Fibroblast of mammary gland (primary cell): ENCODE data around the gene CARD14.
"Not testable (repeated sequence)": the region's sequence is repeated elsewhere in the genome, so short reads cannot be mapped to it uniquely, and the experiment has no call there.

Source experiments
- DNase-seq: peaks from one replicate; pipeline ENCODE4 v3.0.0-alpha.2; 2010; ENCODE audit warnings: low read depth
- H3K4me3 ChIP-seq: 2 replicates; pipeline ENCODE4 v1.5.1; 2011; ENCODE audit warnings: low read depth, mild to moderate bottlenecking, low read length, moderate library complexity; ENCODE audit not compliant: control insufficient read depth
- TF ChIP-seq, protein P1 (sequence below): conservative IDR thresholded peaks from 2 replicates; pipeline ENCODE4 v1.5.1; 2011; ENCODE audit warnings: low read depth, low read length, inconsistent platforms; ENCODE audit not compliant: control insufficient read depth, insufficient read depth

Gene CARD14

GRCh38 chr17:80242505-80242904, 72.7 kb downstream of the CARD14 start:
- TF ChIP-seq, protein P1, sequence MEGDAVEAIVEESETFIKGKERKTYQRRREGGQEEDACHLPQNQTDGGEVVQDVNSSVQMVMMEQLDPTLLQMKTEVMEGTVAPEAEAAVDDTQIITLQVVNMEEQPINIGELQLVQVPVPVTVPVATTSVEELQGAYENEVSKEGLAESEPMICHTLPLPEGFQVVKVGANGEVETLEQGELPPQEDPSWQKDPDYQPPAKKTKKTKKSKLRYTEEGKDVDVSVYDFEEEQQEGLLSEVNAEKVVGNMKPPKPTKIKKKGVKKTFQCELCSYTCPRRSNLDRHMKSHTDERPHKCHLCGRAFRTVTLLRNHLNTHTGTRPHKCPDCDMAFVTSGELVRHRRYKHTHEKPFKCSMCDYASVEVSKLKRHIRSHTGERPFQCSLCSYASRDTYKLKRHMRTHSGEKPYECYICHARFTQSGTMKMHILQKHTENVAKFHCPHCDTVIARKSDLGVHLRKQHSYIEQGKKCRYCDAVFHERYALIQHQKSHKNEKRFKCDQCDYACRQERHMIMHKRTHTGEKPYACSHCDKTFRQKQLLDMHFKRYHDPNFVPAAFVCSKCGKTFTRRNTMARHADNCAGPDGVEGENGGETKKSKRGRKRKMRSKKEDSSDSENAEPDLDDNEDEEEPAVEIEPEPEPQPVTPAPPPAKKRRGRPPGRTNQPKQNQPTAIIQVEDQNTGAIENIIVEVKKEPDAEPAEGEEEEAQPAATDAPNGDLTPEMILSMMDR, result no peak

DNA sequence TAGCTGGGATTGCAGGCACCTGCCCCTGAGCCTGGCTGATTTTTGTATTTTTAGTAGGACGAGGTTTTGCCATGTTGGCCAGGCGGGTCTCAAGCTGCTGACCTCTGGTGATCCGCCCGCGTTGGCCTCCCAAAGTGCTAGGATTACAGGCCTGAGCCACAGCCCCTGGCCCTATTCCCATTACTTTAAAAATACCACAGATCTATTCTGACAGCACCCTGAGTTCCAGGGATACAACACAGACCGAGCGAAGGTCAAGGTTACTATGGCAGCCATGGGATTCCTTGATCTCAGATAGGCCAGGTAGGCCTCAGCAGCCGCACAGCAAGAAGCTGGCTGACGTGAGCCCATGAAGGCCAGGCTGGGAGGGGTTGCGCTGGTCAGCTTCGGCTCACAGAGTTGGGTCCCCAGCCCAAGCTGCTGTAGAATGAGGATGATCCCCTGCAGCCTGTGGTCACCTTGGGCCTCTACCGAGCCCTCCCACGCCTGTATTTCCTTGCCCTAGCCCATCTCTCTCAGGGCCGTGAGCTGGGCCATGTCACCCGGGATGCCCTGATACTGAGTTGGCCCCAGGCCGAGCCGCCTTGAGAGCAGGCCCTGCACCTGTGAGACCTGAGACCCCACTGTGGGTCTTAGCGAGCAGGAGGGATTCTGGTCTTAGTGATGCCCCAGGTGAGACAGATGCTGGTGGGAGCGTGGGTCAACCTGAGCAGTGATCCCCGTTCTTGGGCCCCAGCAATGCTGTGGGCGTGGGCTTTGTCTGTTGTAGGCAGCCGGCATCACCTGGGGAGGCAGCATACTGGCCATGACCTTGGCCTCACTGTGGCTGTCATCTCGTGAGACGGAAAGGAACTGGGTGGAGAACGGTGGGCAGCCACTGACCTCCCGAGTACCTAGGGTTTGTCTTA, 74.0 kb downstream of the CARD14 start:
- H3K4me3 ChIP-seq, result no peak overlapping the region
- DNase-seq, result no peak
- TF ChIP-seq, protein P1, result no peak

More at GRCh38 chr17:80242505-80242904, 72.7 kb downstream of the CARD14 start:
- no peak overlapping the region for H3K4me3 ChIP-seq
- DNase-seq, result no peak

DNA sequence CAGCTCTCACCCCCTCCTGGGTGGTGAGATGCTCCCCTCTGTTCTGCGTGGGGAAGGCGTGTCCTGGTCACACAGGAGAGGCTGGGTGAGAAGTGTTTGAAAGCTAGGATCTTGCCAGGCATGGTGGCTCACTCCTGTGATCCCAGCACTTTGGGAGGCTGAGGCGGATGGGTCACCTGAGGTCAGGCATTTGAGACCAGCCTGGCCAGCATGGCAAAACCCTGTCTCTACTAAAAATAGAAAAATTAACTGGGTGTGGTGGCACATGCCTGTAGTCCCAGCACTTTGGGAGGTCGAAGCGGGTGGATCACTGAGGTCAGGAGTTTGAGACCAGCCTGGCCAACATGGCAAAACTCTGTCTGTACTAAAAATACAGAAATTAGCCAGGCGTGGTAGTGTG, 74.6 kb downstream of the CARD14 start:
- H3K4me3 ChIP-seq, DNase-seq: not testable (repeated sequence)

- no peak for DNase-seq
- no peak overlapping the region for H3K4me3 ChIP-seq
- TF ChIP-seq, protein P1, result no peak
These were observed 75.2 kb downstream of the CARD14 start for GRCh38 chr17:80244871-80245509.

DNA sequence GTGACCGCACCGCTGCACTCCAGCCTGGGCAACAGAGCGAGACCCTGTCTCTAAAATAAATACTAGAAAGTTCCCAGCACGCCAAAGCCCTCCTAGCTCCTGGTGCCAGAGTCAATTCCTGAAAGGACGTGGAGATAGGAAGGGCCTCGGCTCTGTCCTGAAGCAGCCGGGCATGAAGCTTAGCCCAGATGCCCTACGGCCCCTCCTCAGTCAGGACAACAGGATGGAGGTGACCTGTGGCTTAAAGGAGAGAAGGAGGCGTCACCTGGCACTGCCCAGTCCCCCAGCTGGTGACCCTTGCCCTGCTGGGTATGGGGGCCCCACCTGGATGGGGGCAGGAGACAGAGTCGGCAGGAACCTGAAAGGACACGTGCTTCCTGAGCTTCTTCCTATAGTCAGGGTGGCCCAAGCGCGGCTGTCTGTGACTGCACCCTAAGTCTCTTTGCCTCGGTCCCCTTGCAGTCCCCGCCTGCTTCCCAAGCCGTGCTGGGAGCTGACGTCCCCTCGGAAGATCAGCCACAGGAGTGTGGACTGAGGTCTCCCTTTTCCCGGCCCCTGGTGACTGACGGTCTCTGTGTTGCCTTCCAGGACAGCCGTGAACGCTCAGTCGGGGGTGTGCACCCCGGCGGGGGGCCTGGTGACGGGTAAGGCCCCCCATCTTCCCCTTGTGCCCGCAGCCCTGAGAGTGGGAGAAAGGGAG, 75.9 kb downstream of the CARD14 start:
- TF ChIP-seq, protein P1, result no peak
- DNase-seq, result no peak
- no peak overlapping the region for H3K4me3 ChIP-seq

DNA sequence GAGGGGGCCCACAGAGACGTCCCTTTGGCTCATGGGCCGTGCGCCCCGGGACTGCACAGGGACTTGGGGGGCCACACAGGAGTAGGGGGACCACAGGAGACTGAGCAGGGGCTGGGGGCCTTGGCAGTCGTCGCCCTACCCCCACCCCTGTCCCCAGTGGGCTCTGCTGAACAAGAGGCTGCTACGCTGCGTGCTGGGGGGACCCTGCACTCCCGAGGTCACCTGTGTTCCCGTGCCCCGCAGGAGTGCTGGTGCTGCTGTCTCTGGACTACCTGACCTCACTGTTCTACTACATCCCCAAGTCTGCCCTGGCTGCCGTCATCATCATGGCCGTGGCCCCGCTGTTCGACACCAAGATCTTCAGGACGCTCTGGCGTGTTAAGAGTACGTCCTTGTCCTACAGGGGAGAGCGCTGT, 76.4 kb downstream of the CARD14 start:
- no peak for DNase-seq
- H3K4me3 ChIP-seq, result no peak overlapping the region
- TF ChIP-seq, protein P1, result no peak

GRCh38 chr17:80246726-80247125, 76.9 kb downstream of the CARD14 start:
- no peak for DNase-seq
- TF ChIP-seq, protein P1, result no peak
- no peak overlapping the region for H3K4me3 ChIP-seq
